ENCODE measurements around the gene JHY. TPM values are rescaled to one million over a fixed set of nuclear protein-coding genes. Genes with fewer than 3 reads are reported as not detected.

The JHY gene
- total and polyA plus RNA-seq, 2 donors (not counting 1 experiment from before 2014, with no cell fraction given), result 2.3 to 5.1 TPM

DNA sequence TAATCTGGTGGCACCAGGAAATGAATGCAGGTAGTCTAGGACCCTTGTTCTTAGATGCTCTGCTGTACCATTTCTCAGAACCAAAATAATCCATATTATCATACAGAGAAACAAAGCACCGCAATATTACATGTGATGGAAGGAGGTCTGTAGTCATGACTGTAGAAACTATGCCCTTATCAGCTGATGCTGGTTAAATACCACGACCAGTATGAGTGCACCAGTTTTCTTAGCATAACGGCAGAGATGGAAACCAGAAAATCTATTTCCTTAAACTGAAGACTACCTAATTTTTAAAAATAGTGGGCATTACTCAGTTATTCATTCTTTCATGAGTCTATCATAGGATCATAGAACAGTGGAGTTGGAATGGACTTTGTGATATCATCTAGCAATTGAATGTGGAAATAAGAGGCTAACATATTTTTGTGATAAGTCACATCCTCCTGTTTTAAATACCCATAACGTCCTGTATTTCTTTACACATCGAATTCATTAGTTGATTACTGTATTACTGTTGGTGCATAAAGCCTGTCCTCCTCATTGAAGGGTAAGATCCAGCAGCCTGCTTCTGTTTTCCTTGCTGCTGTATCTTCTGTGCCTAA, 15.1 kb downstream of the JHY start:
- no peaks in the 10 kb centered on the region for H3K27me3 ChIP-seq (replicated peaks in 1 of 4; ENCODE audit: control extremely low read depth in 1 of 4, control insufficient read depth in 3 of 4, insufficient read depth in 4 of 4, low read length in 3 of 4)
- CTCF ChIA-PET, result no interaction called here
- POLR2A ChIA-PET, result no interaction called here
- H3K4me3 Mint-ChIP-seq, result no peak overlapping the region
- no peak for TF ChIP-seq EZH2 (IDR thresholded peaks at IDR 0.05; ENCODE audit: borderline replicate concordance, insufficient read depth, low read depth, low read length, poor library complexity, severe bottlenecking)
- TF ChIP-seq, protein P1, sequence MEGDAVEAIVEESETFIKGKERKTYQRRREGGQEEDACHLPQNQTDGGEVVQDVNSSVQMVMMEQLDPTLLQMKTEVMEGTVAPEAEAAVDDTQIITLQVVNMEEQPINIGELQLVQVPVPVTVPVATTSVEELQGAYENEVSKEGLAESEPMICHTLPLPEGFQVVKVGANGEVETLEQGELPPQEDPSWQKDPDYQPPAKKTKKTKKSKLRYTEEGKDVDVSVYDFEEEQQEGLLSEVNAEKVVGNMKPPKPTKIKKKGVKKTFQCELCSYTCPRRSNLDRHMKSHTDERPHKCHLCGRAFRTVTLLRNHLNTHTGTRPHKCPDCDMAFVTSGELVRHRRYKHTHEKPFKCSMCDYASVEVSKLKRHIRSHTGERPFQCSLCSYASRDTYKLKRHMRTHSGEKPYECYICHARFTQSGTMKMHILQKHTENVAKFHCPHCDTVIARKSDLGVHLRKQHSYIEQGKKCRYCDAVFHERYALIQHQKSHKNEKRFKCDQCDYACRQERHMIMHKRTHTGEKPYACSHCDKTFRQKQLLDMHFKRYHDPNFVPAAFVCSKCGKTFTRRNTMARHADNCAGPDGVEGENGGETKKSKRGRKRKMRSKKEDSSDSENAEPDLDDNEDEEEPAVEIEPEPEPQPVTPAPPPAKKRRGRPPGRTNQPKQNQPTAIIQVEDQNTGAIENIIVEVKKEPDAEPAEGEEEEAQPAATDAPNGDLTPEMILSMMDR (IDR thresholded peaks at IDR 0.05), result no peak
- H3K4me1 ChIP-seq (ENCODE audit: control insufficient read depth in 2 of 2, insufficient read depth in 2 of 2, low read length in 2 of 2), result peaks cover 3 to 4% of the 10 kb centered on the region in 2 donors
- H2AFZ ChIP-seq (ENCODE audit: insufficient read depth, low read depth, low read length, poor library complexity, severe bottlenecking), result no peak overlapping the region
- DNase-seq (no peak), ATAC-seq (ENCODE audit: low read depth) (no peak)
- peaks cover 4% of the 10 kb centered on the region for H3K4me1 Mint-ChIP-seq
- H4K20me1 ChIP-seq (ENCODE audit: control insufficient read depth, insufficient read depth, low read length, poor library complexity, severe bottlenecking), result no peaks in the 10 kb centered on the region
- no peaks in the 10 kb centered on the region for H3K79me2 ChIP-seq (ENCODE audit: control insufficient read depth, insufficient read depth, low read length)
- intact Hi-C loops (cut with micrococcal nuclease), result no loop called here
- no peak overlapping the region for H3K27ac ChIP-seq (ENCODE audit: low read length in 2 of 2)
- H3K9me3 Mint-ChIP-seq (ENCODE audit: insufficient read depth), result no peaks in the 10 kb centered on the region
- H3K9me3 ChIP-seq (ENCODE audit: control extremely low read depth in 1 of 3, control insufficient read depth in 2 of 3, insufficient read depth in 1 of 3, low read length in 2 of 3), result no peaks in the 10 kb centered on the region
- H3K36me3 ChIP-seq (replicated peaks in 1 of 2; ENCODE audit: control extremely low read depth in 1 of 2, control insufficient read depth in 1 of 2, extremely low read depth in 1 of 2, insufficient read depth in 2 of 2, low read length in 1 of 2), result no peaks in the 10 kb centered on the region
- H3K9ac ChIP-seq (ENCODE audit: low read length), result no peak overlapping the region
- H3K4me3 ChIP-seq (ENCODE audit: control extremely low read depth in 1 of 5, extremely low read depth in 1 of 5, insufficient read depth in 1 of 5, low read depth in 2 of 5, low read length in 4 of 5), result no peak overlapping the region
- H3K27ac Mint-ChIP-seq, result no peak overlapping the region
- WGBS (ENCODE audit: insufficient coverage), result 100% methylated on average over 1 of the region's 5 CpGs
- peaks cover 4% of the 10 kb centered on the region for H3K27me3 Mint-ChIP-seq
- no peak overlapping the region for H3K4me2 ChIP-seq (replicated peaks; ENCODE audit: low read depth, low read length, poor library complexity, severe bottlenecking)

DNA sequence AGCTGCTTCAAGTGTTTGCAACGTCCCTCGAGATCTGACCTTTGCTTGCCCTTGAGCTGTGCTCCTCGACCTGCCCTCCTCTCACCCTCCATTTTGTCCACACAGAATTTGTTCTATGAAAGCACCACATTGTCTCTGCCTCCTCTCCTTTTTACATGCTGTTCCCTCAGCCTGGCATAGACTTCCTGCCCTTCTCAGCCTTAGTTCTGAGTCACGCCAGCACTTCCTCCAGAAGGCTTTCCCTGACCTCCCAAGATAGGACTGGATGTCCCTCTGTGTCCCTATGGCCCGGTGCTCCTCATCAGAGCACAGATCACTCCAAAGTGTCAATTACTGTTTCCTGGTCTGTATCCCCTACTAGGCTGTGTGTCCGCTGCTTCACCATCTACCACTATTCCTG, 16.2 kb downstream of the JHY start:
- DNase-seq, result no peak
- H3K4me2 ChIP-seq (replicated peaks; ENCODE audit: low read depth, low read length, poor library complexity, severe bottlenecking), result no peak overlapping the region
- no peak overlapping the region for H2AFZ ChIP-seq (ENCODE audit: insufficient read depth, low read depth, low read length, poor library complexity, severe bottlenecking)
- H3K36me3 ChIP-seq (replicated peaks in 1 of 2; ENCODE audit: control extremely low read depth in 1 of 2, control insufficient read depth in 1 of 2, extremely low read depth in 1 of 2, insufficient read depth in 2 of 2, low read length in 1 of 2), result no peaks in the 10 kb centered on the region
- peaks cover 3% of the 10 kb centered on the region for H3K27me3 Mint-ChIP-seq
- ATAC-seq (ENCODE audit: low read depth), result no peak
- no peaks in the 10 kb centered on the region for H3K27me3 ChIP-seq (replicated peaks in 1 of 4; ENCODE audit: control extremely low read depth in 1 of 4, control insufficient read depth in 3 of 4, insufficient read depth in 4 of 4, low read length in 3 of 4)
- POLR2A ChIA-PET, result no interaction called here
- H4K20me1 ChIP-seq (ENCODE audit: control insufficient read depth, insufficient read depth, low read length, poor library complexity, severe bottlenecking), result no peaks in the 10 kb centered on the region
- H3K4me1 ChIP-seq (ENCODE audit: control insufficient read depth in 2 of 2, insufficient read depth in 2 of 2, low read length in 2 of 2), result no peaks in the 10 kb centered on the region
- no peak for TF ChIP-seq EZH2 (IDR thresholded peaks at IDR 0.05; ENCODE audit: borderline replicate concordance, insufficient read depth, low read depth, low read length, poor library complexity, severe bottlenecking)
- intact Hi-C loops (cut with micrococcal nuclease), result no loop called here
- 67% methylated on average over 5 of the region's 6 CpGs for WGBS (ENCODE audit: insufficient coverage)
- H3K4me3 ChIP-seq (ENCODE audit: control extremely low read depth in 1 of 5, extremely low read depth in 1 of 5, insufficient read depth in 1 of 5, low read depth in 2 of 5, low read length in 4 of 5), result no peak overlapping the region
- H3K9me3 Mint-ChIP-seq (ENCODE audit: insufficient read depth), result no peaks in the 10 kb centered on the region
- CTCF ChIA-PET, result no interaction called here
- no peak overlapping the region for H3K4me3 Mint-ChIP-seq
- H3K9me3 ChIP-seq (ENCODE audit: control extremely low read depth in 1 of 3, control insufficient read depth in 2 of 3, insufficient read depth in 1 of 3, low read length in 2 of 3), result no peaks in the 10 kb centered on the region
- H3K27ac ChIP-seq (ENCODE audit: low read length in 2 of 2), result no peak overlapping the region
- H3K9ac ChIP-seq (ENCODE audit: low read length), result no peak overlapping the region
- H3K4me1 Mint-ChIP-seq, result no peaks in the 10 kb centered on the region
- no peak overlapping the region for H3K27ac Mint-ChIP-seq
- no peaks in the 10 kb centered on the region for H3K79me2 ChIP-seq (ENCODE audit: control insufficient read depth, insufficient read depth, low read length)

Data from B cell (primary cell).